ENCODE results near the gene TARBP1. TPM values are rescaled to one million over a fixed set of nuclear protein-coding genes. Genes with fewer than 3 reads are reported as not detected.

TARBP1 gene
- total RNA-seq, 1 donor from 2014 or later, result 11.4 TPM

- no peak for TF ChIP-seq CTCF (IDR thresholded peaks at IDR 0.05; ENCODE audit: borderline replicate concordance)
- peaks cover 31% of the 10 kb centered on the region for H3K4me1 ChIP-seq
- no peaks in the 10 kb centered on the region for H3K27me3 ChIP-seq (ENCODE audit: low read depth)
- H3K9me3 ChIP-seq (replicated peaks), result no peaks in the 10 kb centered on the region
- intact Hi-C loops (cut with micrococcal nuclease), result no loop called here
- no peak for DNase-seq
- no peaks in the 10 kb centered on the region for H3K36me3 ChIP-seq
- H3K27ac ChIP-seq (replicated peaks), result peak overlapping the region; percentile 96
- peak overlapping the region; percentile 84 for H3K4me3 ChIP-seq
Measured at GRCh38 chr1:234478152-234478480, 863 bp downstream of the TARBP1 start.

DNA sequence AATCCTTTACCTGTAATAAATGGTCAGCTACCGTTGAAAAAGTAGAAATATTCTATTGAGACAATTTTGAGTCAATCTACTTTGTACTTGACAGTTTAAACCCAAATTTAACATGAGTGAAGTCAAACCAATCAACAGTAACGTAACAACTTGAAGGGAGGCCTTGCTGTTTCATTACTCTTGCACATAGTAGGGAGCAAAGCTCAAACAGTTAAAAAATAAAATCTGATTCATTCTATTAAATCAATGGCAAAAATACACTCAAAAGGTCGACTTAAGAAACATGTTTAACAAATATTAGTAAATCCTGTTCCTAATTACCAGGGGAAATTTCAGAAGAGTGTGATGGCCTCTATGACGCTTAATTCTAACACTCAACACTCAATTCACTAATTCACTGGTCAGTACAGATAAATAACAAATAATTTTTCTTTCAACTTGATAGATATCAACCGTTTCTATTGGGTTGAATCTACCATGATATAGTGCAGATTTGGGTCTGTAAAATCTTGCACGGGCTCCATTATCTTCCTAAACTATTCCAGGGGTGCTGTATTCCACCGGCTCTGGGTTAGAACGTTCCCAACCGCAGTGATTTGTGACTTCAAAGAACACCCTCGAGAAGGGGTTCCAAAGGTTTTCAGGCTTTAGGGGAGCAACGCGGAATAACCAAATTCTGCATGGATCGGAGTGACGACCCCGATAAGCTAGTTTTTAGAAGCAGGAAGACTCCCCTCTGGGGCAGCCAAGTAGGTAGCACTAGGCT, 1.4 kb downstream of the TARBP1 start:
- no peaks in the 10 kb centered on the region for H3K27me3 ChIP-seq (ENCODE audit: low read depth)
- TF ChIP-seq CTCF (IDR thresholded peaks at IDR 0.05; ENCODE audit: borderline replicate concordance), result no peak
- intact Hi-C loops (cut with micrococcal nuclease), result no loop called here
- no peak for DNase-seq
- H3K9me3 ChIP-seq (replicated peaks), result no peaks in the 10 kb centered on the region
- no peaks in the 10 kb centered on the region for H3K36me3 ChIP-seq
- peaks cover 36% of the 10 kb centered on the region for H3K4me1 ChIP-seq
- H3K27ac ChIP-seq (replicated peaks), result peak overlapping the region; percentile 96
- H3K4me3 ChIP-seq, result peak overlapping the region; percentile 84

GRCh38 chr1:234476172-234476571, 2.8 kb downstream of the TARBP1 start:
- no peaks in the 10 kb centered on the region for H3K9me3 ChIP-seq (replicated peaks)
- no peak overlapping the region for H3K4me3 ChIP-seq
- no peak for TF ChIP-seq CTCF (IDR thresholded peaks at IDR 0.05; ENCODE audit: borderline replicate concordance)
- no peaks in the 10 kb centered on the region for H3K27me3 ChIP-seq (ENCODE audit: low read depth)
- H3K27ac ChIP-seq (replicated peaks), result no peak overlapping the region
- H3K36me3 ChIP-seq, result no peaks in the 10 kb centered on the region
- H3K4me1 ChIP-seq, result peaks cover 37% of the 10 kb centered on the region
- intact Hi-C loops (cut with micrococcal nuclease), result no loop called here
- no peak for DNase-seq

DNA sequence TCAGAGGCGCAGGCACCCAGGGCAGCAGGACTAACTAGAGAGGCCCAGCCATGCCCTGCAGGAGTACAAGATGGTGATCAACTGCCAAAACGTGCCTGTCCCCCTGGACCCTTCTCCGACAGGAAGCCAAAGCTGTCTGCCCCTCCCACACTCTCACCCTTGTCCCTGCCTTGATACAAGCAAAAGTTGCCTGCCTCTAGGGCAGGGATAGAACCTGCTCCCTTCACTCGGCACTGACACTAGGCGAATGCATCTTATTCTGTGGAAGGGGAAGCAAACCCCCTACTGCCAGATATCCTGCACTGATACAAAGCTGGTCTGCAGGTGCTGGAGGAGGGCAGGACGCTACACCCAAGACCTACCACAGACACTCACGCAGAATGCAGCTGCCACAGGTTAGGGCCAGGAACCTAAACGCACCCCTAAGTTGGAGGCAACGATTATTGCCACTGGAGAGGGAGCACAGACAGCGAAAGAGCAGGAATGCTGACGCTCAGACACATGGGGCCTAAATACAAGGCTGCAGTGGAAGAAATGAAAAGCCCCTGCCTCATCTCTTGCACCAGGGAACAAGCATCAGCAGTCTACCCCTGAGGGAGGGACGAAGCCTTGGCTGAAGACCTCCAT, 3.7 kb downstream of the TARBP1 start:
- DNase-seq, result no peak
- peaks cover 8% of the 10 kb centered on the region for H3K36me3 ChIP-seq
- H3K27me3 ChIP-seq (ENCODE audit: low read depth), result no peaks in the 10 kb centered on the region
- intact Hi-C loops (cut with micrococcal nuclease), result no loop called here
- TF ChIP-seq CTCF (IDR thresholded peaks at IDR 0.05; ENCODE audit: borderline replicate concordance), result no peak
- peaks cover 37% of the 10 kb centered on the region for H3K4me1 ChIP-seq
- no peak overlapping the region for H3K27ac ChIP-seq (replicated peaks)
- H3K9me3 ChIP-seq (replicated peaks), result no peaks in the 10 kb centered on the region
- no peak overlapping the region for H3K4me3 ChIP-seq

GRCh38 chr1:234474375-234474774, 4.6 kb downstream of the TARBP1 start:
- intact Hi-C loops (cut with micrococcal nuclease), result no loop called here
- no peaks in the 10 kb centered on the region for H3K9me3 ChIP-seq (replicated peaks)
- peaks cover 14% of the 10 kb centered on the region for H3K36me3 ChIP-seq
- TF ChIP-seq CTCF (IDR thresholded peaks at IDR 0.05; ENCODE audit: borderline replicate concordance), result no peak
- no peaks in the 10 kb centered on the region for H3K27me3 ChIP-seq (ENCODE audit: low read depth)
- no peak overlapping the region for H3K4me3 ChIP-seq
- H3K27ac ChIP-seq (replicated peaks), result no peak overlapping the region
- peaks cover 37% of the 10 kb centered on the region for H3K4me1 ChIP-seq
- DNase-seq, result no peak
